Activated CD4-positive, alpha-beta T cell treated with anti-CD3 and anti-CD28 coated beads for 1 hour (primary cell): ENCODE results near the gene GRM5.
"Not testable (repeated sequence)": the region's sequence is repeated elsewhere in the genome, so short reads cannot be mapped to it uniquely, and the experiment has no call there.

ENCODE experiments used
- DNase-seq: peaks from one replicate; pipeline ENCODE4 v3.0.0-alpha.2; 2020

GRM5 gene

GRCh38 chr11:88961621-88962020 is 104.2 kb downstream of the GRM5 start:
- DNase-seq, result not testable (repeated sequence)

- not testable (repeated sequence) for DNase-seq
Measured at GRCh38 chr11:88959857-88960256, 105.9 kb downstream of the GRM5 start.

GRCh38 chr11:88950975-88951374 is 114.8 kb downstream of the GRM5 start:
- no peak for DNase-seq

- not testable (repeated sequence) for DNase-seq
Measured at GRCh38 chr11:88948908-88949307, 116.9 kb downstream of the GRM5 start.

- DNase-seq, result not testable (repeated sequence)
Measured at GRCh38 chr11:88947843-88948572, 117.8 kb downstream of the GRM5 start.

GRCh38 chr11:88929665-88930064 is 136.1 kb downstream of the GRM5 start:
- not testable (repeated sequence) for DNase-seq

DNA sequence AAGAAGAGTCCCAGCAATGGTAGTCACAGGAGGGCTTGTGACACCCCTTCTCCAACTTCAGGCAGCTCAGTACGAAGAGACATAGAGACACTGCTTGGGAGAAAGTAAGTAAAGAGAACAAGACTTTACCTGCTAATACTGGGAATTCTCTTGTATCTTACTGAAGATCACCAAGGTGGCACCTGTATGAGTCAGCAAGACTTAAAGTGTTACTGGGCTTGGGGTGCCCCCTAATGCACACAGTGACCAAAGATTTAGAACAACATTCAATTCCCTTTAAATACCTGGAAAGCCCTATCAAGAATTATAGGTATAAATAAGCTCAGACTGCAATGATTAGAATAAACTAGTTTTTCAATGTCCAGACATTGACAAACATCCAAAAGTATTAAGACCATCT is 148.7 kb downstream of the GRM5 start:
- DNase-seq, result not testable (repeated sequence)

DNA sequence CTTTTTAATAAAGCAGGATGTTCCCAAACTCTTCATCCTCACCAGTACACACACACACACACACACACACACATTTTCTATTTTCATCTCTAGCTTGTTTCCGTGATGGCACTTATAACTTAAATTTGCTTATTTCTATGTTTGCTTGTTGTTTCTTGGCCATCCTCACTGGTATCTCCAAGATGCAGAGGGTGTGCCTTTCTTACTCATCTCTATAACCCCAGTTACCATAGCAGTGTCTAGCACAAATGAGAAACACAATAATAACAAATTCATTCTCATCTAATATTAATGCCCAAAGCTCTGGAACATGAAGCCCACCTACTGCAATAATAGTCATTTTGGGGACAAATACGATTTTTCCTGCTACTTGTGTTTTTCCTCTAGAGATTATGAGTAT is 156.3 kb downstream of the GRM5 start:
- no peak for DNase-seq

DNA sequence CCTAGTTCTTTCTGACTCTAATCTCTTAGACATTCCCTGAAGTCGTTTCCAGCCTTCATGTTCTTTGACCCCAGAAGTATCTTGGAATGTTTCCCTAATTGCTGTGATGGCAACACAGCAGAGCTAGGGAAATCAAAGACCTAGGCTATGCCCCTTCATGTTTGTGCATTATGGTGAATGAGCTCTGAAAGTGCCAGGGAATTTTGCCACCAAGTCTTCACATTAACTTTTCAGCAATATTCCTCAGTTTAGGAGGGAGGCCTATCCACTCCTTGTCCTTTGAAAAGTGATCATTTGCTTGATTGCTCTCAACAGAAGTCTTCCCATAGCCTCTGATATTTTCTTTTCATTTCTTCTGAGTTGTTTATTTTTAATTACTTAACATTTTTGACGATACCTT is 164.3 kb downstream of the GRM5 start:
- not testable (repeated sequence) for DNase-seq

DNA sequence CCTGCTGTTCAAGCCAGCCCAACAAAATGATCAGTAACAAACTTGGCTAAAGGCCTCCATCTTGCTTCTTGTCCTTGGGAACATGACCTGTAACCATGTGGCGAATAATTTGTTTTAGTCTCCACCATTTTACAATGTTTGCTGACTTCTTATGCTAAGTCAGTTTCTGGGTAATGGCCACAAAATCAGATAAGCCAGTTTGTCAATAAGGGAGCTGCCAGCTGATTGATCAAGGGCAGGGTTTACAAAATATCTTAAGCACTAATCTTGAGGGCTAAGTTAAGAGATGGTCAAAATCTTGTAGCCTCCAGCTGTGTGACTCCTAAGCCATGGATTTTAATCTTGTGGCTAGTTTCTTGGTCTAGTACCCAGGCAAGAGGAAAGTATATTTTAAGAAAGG is 176.9 kb downstream of the GRM5 start:
- not testable (repeated sequence) for DNase-seq

DNA sequence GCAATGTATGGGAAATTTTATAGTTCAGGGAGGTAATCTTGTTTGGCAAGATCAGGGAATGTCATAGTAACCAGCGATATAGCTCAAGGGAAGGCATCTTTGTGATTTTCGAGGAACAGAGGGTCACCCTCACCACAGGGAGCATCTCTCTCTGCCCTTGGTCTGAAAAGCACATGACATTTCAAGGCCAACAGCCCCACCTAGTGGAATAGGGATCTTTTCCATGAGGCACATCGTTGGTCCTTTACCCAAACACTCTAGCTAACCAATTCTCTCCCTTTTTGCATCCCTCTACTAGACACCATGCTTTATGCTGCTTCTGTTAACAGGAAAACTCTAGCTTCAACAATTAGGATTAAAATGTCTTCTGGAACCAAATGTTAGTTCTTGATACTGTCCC is 179.0 kb downstream of the GRM5 start:
- no peak for DNase-seq

- DNase-seq, result not testable (repeated sequence)
Measured at GRCh38 chr11:88882800-88883199, 183.0 kb downstream of the GRM5 start.

DNA sequence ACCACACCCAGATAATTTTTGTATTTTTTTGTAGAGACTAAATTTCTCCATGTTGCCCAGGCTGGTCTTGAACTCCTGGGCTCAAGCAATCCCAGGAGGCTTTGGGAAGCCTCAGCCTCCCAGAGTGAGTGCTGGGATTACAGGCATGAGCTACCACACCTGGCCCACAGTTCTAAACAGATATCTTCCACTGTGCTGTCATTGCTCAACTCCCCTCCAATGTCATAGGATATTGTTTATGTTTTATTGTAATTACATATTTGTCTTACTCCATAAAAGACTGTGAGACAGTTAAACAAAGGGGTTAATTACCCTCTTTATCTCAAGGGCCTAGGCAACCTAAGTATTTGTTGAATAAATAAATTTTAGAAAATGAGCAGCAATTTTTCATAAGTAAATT is 204.2 kb downstream of the GRM5 start:
- DNase-seq, result no peak

- not testable (repeated sequence) for DNase-seq
Measured at GRCh38 chr11:88860431-88860830, 205.4 kb downstream of the GRM5 start.

- not testable (repeated sequence) for DNase-seq
Measured at GRCh38 chr11:88853963-88854362, 211.8 kb downstream of the GRM5 start.

DNA sequence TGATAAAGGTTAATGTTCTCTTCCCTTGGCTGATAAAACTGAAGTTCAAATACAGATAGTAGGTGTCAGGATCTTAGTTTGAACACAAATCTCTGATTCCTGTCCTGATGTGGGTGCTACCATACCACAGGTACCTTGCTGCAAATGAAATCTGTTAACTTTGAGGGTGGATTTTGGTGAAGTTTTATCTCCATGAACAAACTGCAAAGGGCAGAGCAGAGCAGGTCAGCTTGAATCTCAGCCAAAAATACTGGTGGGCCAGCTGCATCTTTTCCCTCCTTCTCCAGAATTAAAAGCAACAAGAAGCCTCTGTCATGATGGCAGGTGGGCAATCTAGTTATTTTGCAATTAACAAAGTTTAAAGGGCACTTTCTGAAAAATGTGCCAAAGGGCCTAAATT is 214.2 kb downstream of the GRM5 start:
- not testable (repeated sequence) for DNase-seq

DNA sequence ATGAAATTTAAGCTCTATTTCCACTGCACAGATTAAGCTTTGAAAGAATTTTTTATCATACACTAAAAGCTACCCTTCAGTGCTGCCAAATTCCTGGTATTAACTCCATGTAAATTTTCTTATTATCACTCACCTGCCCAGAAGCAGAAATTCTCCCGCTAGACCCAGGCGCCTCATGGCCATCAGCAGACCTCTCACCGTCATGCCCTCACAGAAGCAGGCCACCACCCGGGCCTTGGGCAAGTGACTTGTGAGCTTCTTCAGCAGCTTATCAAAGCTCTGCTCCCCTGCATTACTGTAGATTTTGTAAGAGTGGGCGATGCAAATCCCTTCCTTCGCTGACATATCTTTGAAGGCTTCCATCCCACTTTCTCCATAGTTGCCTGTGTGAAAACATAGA is 216.0 kb downstream of the GRM5 start:
- not testable (repeated sequence) for DNase-seq

DNA sequence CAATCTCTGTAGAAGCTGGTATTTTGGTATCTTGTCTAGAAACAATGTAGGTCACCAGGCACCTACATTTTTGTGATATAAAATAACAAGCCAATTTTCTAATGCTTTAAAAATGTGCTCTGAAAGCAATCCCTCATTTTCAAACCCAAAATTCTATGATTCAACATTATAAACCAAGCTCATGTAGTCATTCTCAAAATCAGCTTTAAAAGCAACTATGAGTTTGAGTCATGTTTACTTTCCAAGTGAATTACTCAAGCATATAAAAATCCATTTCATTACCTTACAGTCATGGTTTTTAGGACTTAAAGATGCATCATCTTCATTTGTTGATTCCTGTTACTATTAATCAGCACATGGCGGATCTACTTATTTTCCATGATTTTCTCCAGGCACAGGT is 216.4 kb downstream of the GRM5 start:
- no peak for DNase-seq

- not testable (repeated sequence) for DNase-seq
Measured at GRCh38 chr11:88846266-88846665, 219.5 kb downstream of the GRM5 start.

DNA sequence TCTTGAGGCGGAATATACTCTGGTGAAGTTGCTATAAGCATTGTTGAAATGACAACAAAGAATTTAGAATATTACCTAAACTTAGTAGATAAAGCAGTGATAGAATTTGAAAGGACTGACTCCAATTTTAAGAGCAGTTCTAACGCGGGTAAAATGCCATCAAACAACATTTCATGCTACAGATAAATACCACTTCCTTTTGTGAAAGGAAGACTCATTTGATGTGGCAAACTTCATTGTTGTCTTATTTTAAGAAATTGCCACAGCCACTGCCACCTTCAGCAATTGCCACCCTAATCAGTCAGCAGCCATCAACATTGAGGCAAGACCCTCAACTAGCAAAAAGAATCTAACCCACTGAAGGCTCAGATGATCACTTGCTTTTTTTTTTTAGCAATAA is 220.8 kb downstream of the GRM5 start:
- not testable (repeated sequence) for DNase-seq

DNA sequence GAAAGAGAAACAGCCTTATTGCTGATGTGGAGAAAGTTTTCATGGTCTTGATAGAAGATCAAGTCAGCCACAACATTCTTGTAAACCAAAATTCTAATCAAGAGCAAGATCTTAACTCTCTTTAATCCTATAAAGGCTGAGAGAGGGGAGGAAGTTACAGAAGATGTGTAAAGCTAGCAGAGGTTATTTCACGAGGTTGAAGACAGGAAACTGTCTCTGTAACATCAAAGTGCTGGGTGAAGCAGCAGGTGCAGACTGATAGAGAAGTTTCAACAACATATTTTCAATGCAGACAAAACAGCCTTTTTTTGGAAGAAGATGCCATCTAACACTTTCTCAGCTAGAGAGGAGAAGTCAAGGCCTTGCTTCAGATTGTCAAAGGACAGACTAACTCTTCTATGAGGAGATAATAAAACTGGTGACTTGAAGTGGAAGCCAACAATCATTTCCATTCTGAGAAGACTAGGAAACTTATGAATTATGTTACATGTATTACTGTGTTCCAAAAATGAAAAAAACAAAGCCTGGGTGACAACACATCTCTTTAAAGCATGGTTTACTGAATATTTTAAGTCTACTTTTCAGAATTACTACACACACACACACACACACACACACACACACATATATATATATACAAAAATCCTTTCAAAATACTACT is 221.9 kb downstream of the GRM5 start:
- DNase-seq, result not testable (repeated sequence)

- not testable (repeated sequence) for DNase-seq
Measured at GRCh38 chr11:88838139-88838538, 227.6 kb downstream of the GRM5 start.

DNA sequence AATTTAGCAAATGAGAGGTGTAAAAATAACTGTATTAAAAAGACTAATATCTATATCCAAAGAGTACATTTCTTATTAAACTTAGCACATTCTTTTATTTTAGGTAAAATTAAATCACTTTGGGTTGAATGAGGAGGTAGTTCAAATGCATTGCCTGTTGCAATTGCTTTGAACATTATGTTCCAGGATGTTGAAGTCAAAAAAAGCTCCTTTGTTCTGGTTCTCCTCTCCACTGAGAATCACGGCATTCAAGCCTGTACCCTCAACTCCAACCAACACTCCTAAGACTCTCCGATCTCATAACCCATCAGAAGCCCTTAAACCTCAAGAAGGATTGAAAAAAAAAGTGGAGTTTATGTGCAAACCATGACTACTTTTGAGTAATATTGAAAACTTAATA is 230.1 kb downstream of the GRM5 start:
- not testable (repeated sequence) for DNase-seq

DNA sequence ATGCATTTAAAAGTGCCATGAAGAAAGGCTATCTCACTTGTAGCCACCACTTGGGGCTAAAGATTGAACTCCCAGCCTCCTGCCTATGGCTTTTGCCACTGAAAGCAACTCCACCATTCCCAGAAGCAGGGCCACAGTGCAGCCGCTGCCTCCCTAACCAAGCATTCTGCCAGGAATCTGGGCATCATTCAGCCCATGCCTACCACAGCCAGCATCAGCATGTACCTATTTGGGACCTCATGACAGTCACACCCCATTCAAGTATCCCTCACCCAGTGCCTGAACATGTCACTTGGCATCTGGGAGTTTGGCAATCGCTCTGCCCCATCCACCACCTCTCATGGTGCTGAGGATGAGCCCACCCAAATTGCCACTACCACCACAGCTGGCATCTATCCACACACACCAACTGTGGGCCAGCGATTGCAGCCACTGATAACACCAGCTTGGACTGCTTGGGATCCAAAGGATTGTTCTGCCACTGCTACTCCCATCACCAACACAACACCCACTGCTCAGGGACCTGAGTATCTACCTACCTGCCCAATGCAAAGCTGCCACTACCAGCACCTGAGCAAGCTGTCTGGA is 234.4 kb downstream of the GRM5 start:
- DNase-seq, result no peak
